ENCODE data around the gene CCSER1. TPM values are rescaled to one million over a fixed set of nuclear protein-coding genes. Genes with fewer than 3 reads are reported as not detected.
"Not testable (repeated sequence)": the region's sequence is repeated elsewhere in the genome, so short reads cannot be mapped to it uniquely, and the experiment has no call there.

Gene CCSER1
- total RNA-seq, 1 donor from 2014 or later: 11.9 TPM

DNA sequence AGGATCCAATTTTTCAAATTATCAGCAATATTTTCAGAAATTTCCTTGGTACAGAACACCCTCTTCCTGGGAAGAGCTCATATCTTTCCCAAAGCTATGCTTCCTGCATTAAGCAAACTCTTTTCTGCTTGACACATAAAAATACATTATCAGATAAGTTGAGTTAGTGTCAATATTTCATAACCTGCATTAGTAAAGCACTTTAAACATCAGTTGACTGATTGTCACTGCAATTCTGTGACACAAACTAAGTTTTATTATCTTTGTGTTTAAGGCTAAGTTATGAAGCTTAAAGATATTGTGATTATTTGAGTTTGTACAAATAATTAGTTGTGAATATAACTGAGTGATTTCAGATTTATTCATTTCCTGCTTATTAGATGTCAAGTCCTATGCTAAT is 1131.1 kb downstream of the CCSER1 start:
- TF ChIP-seq, protein P1, sequence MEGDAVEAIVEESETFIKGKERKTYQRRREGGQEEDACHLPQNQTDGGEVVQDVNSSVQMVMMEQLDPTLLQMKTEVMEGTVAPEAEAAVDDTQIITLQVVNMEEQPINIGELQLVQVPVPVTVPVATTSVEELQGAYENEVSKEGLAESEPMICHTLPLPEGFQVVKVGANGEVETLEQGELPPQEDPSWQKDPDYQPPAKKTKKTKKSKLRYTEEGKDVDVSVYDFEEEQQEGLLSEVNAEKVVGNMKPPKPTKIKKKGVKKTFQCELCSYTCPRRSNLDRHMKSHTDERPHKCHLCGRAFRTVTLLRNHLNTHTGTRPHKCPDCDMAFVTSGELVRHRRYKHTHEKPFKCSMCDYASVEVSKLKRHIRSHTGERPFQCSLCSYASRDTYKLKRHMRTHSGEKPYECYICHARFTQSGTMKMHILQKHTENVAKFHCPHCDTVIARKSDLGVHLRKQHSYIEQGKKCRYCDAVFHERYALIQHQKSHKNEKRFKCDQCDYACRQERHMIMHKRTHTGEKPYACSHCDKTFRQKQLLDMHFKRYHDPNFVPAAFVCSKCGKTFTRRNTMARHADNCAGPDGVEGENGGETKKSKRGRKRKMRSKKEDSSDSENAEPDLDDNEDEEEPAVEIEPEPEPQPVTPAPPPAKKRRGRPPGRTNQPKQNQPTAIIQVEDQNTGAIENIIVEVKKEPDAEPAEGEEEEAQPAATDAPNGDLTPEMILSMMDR (conservative IDR thresholded peaks at IDR 0.05): no peak
- Mint-ChIP-seq H3K27ac (ENCODE audit: unreplicated experiment) (no peak overlapping the region), H3K4me3 (no peak overlapping the region), H3K9me3 (peaks cover 7% of the 10 kb centered on the region), H3K27me3 (ENCODE audit: low read depth) (no peaks in the 10 kb centered on the region), H3K4me1 (peaks cover 4% of the 10 kb centered on the region), H3K36me3 (ENCODE audit: low read depth) (no peaks in the 10 kb centered on the region)
- DNase-seq (ENCODE audit: low read depth, low spot score): no peak

DNA sequence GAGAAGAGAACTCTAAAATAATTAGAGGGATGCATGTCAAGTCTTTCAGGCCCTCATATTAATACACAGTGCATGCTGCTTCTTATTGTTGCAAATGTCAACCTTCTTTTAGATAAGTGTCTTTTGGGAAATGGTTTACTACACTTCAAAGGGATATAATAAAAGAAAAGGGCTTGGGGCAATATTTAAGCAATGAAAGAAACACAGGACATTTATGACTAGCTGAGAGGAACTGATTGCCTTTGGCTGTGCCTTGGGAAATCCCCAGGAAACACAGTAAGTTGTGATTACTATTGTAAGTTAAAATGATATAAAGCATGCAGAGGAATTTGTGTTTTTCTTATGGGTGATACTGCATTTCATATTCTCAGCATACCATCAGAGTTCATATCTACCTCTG is 1140.3 kb downstream of the CCSER1 start:
- H3K4me1 Mint-ChIP-seq: peaks cover 10% of the 10 kb centered on the region
- no peak overlapping the region for H3K27ac Mint-ChIP-seq (ENCODE audit: unreplicated experiment)
- no peak for DNase-seq (ENCODE audit: low read depth, low spot score)
- TF ChIP-seq, protein P1 (conservative IDR thresholded peaks at IDR 0.05): no peak
- no peaks in the 10 kb centered on the region for H3K27me3 Mint-ChIP-seq (ENCODE audit: low read depth)
- no peak overlapping the region for H3K4me3 Mint-ChIP-seq
- H3K9me3 Mint-ChIP-seq: peaks cover 2% of the 10 kb centered on the region
- H3K36me3 Mint-ChIP-seq (ENCODE audit: low read depth): no peaks in the 10 kb centered on the region

DNA sequence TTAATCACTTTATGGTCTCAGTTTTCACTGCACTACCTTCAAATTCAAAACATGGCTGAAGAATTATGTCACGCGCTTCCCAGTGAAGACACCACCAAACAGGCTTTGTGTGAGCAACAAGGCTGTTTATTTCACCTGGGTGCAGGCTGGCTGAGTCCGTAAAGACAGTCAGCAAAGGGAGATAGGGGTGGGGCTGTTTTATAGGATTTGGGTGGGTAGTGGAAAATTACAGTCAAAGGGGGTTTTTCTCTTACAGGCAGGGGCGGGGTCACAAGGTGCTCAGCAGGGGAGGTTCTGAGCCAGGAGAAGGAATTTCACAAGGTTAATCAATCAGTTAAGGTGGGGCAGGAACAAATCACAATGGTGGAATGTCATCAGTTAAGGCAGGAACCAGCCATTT is 1141.3 kb downstream of the CCSER1 start:
- not testable (repeated sequence) for H3K4me1 Mint-ChIP-seq; H3K27me3 Mint-ChIP-seq (ENCODE audit: low read depth); H3K9me3 Mint-ChIP-seq; H3K36me3 Mint-ChIP-seq (ENCODE audit: low read depth); H3K27ac Mint-ChIP-seq (ENCODE audit: unreplicated experiment); H3K4me3 Mint-ChIP-seq; DNase-seq (ENCODE audit: low read depth, low spot score)

DNA sequence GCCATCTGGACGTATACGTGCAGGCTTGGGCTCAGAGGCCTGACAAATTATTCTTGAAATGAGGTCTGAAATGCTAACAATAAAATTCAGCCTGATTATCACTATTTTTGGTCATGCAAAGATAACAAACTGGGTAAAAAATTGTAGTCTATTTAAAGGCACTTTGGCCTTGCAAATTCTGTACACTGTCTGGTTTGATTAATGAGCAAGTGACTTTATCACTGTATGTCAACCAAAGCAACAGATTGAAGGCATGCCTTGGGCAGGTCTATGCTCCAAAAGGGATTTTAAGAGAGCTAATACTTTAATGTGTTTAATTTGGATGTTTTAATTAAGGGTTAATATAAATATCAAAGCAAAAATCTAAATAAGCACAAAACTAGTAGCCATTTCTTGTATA is 1141.7 kb downstream of the CCSER1 start:
- H3K27me3 Mint-ChIP-seq (ENCODE audit: low read depth): no peaks in the 10 kb centered on the region
- H3K9me3 Mint-ChIP-seq: peaks cover 6% of the 10 kb centered on the region
- TF ChIP-seq, protein P1 (conservative IDR thresholded peaks at IDR 0.05): no peak
- peaks cover 10% of the 10 kb centered on the region for H3K4me1 Mint-ChIP-seq
- H3K27ac Mint-ChIP-seq (ENCODE audit: unreplicated experiment): no peak overlapping the region
- no peak for DNase-seq (ENCODE audit: low read depth, low spot score)
- H3K36me3 Mint-ChIP-seq (ENCODE audit: low read depth): no peaks in the 10 kb centered on the region
- no peak overlapping the region for H3K4me3 Mint-ChIP-seq

DNA sequence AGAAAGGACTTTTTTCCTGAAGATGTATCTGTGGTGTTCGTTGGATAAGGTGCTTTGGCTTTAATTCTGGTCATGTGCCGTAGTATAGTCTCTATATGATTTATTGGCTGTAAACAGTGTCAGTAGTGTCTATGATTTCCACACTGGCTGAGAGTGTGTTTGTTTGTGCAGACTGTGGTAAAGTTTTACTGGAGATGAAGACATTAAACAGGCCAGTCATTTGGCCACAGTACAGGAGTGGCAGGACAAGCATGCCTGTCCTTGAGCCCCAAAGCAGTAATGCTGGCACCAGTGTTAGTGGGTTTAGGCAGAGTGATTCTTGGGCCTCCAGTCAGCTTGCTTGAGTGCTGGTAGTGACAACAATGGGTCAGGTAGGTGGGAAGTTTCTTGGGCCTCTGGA is 1152.7 kb downstream of the CCSER1 start:
- peaks cover 2% of the 10 kb centered on the region for H3K36me3 Mint-ChIP-seq (ENCODE audit: low read depth)
- no peaks in the 10 kb centered on the region for H3K4me1 Mint-ChIP-seq

DNA sequence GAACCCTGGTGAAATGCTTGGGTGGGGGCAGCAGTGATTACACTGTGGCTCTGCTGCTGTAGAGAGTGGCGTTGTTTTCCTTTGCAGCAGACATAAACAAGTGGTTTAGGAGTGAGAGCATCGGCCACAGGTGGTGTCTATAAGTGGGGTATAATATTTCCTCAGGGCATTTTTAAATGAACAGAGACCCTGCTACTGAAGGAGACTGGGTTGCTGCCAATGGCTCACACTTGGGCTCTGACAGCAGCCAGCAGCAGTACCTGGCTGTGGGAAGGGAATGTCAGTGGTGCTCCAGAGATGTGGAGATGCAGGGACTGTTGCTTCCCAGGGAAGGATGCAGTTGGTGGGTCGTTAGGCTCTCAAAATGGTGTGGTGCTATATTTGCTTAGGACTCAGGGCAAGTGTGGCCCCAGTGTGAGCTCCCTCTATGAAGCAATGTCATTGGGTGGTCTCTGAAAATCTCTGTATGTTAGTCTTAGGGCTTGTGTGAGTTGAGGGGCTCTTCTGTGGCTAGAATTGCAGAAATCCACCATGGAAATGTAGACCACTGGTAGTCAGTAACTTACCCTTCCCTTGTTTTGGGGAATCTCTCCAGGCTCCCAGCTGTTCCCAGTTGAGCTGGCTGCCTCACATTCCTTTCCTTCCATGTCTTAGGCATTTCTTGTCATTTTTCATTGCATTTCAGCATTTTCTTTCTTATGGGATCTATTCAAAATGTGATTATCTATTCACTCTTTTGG is 1153.5 kb downstream of the CCSER1 start:
- no peak for DNase-seq (ENCODE audit: low read depth, low spot score)
- TF ChIP-seq, protein P1 (conservative IDR thresholded peaks at IDR 0.05): no peak
- H3K4me3 Mint-ChIP-seq: no peak overlapping the region
- H3K27ac Mint-ChIP-seq (ENCODE audit: unreplicated experiment): no peak overlapping the region
- peaks cover 2% of the 10 kb centered on the region for H3K36me3 Mint-ChIP-seq (ENCODE audit: low read depth)
- H3K27me3 Mint-ChIP-seq (ENCODE audit: low read depth): no peaks in the 10 kb centered on the region
- H3K4me1 Mint-ChIP-seq: no peaks in the 10 kb centered on the region
- peaks cover 3% of the 10 kb centered on the region for H3K9me3 Mint-ChIP-seq

More for the DNA sequence above, 1152.7 kb downstream of the CCSER1 start:
- Mint-ChIP-seq H3K9me3 (peaks cover 3% of the 10 kb centered on the region), H3K27me3 (ENCODE audit: low read depth) (no peaks in the 10 kb centered on the region), H3K27ac (ENCODE audit: unreplicated experiment) (peak overlapping the region; percentile 45), H3K4me3 (no peak overlapping the region)
- TF ChIP-seq, protein P1 (conservative IDR thresholded peaks at IDR 0.05): no peak
- no peak for DNase-seq (ENCODE audit: low read depth, low spot score)
